22Rv1 (cell line): ENCODE data around the gene KCNA2.
A peak's percentile ranks its signal among the peaks of the same experiment; 100 is the strongest.

Source experiments
- H3K27ac ChIP-seq: fragments of 450-650 bp; 2 replicates; pipeline ENCODE4 v1.5.1; 2017
- ZFX ChIP-seq: fragments of 450-650 bp; IDR thresholded peaks from 2 replicates; pipeline ENCODE4 v1.6.1; 2017; ENCODE audit warnings: antibody characterized with exemption, borderline replicate concordance
- TF ChIP-seq, protein P1 (sequence below): fragments of 450-650 bp; IDR thresholded peaks from 2 replicates; pipeline ENCODE4 v1.5.1; 2017; ENCODE audit warnings: mild to moderate bottlenecking

Gene KCNA2

DNA sequence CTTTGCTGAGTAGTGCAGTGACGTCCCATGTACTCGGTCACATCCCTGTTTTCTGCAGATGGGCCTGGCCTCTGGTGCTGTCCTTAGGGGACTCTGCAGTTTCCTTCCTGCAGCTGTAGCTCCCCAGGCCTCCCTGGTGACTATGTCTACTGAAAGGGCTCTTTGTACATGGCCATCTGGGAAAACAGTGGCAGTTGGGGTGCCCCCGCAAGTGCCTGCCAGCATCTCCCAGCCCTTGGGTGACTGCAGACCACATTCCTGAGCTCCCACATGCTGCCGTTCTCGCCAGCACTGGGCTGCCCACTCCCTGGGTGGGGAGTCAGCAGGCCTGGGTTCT, 49.7 kb downstream of the KCNA2 start:
- H3K27ac ChIP-seq: no peak overlapping the region
- TF ChIP-seq, protein P1, sequence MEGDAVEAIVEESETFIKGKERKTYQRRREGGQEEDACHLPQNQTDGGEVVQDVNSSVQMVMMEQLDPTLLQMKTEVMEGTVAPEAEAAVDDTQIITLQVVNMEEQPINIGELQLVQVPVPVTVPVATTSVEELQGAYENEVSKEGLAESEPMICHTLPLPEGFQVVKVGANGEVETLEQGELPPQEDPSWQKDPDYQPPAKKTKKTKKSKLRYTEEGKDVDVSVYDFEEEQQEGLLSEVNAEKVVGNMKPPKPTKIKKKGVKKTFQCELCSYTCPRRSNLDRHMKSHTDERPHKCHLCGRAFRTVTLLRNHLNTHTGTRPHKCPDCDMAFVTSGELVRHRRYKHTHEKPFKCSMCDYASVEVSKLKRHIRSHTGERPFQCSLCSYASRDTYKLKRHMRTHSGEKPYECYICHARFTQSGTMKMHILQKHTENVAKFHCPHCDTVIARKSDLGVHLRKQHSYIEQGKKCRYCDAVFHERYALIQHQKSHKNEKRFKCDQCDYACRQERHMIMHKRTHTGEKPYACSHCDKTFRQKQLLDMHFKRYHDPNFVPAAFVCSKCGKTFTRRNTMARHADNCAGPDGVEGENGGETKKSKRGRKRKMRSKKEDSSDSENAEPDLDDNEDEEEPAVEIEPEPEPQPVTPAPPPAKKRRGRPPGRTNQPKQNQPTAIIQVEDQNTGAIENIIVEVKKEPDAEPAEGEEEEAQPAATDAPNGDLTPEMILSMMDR: no peak
- TF ChIP-seq ZFX: no peak

DNA sequence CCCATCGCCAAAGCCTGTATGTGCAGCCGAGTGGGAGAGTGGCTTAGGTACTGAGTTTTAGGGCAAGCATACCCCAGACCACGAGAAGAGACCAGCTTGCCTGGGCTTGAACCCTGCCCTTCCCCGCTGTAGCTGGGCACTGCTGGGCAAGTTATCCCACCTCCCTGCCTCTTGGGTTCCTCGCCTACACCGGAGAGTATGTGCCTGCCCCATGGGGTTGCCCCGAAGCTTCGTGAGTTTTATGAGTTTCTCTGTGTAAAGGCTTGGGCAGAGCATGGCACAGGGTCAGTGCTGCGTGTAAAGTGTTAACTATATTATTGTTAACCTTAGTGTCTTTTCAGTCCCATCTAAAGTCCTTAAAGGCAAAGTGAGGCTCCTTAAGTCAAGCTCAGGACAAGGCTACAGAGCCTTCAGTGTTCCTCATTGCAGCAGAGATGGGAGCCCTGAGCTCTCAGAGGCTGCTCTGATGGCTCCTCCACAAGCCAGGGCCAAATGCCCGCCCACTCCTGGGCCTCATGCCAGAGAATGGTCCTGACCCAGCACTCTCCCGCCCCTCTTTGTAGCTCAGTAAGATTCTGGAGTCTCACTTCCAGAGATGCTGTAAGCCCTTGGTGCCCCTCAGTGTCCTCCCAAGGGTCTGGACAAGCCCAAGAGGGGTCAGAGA, 50.2 kb downstream of the KCNA2 start:
- H3K27ac ChIP-seq: no peak overlapping the region

DNA sequence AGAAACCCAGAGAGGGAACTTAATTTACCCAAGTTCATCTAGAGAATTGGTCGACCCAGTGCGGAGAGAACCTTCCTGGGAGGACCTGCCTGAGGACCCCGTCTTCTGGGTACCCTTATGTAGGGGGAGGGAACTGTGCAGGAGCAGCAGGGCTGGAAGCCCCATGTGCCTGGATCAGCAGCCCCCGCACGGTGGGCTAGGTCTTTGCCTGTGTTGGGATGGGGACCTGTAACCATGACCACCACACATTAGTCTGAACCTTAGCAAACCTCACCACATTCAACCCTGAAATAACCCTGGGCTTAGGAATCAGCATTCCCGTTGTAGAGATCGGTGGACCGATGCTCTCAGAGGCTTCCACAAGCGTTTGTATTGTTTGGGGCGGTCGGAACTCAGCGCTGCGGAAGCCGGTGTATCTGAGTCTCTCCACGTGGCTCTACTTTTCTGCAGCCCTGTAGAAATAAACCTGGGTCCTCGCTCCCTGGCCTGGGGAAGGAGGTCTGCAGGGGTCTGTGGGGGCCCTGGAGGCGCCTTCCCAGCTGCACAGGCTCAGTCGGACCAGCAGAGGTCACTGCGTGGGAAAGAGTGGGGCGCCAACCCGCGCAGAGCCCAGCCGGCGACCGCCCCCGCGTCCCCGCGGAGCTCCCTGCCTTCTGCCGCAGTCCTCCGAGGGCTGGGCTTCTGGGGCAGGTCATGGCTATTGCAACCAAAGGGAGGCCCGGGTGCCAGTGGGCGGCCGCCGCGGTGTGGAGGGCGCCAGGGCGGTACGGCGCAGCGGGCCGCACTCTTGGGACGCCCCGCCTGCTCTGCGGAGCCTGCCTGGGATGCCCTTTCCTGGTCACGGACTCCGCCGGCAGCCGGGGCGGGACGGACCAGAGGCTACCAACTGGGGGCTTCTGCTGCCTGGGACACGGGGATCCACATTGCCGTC, 51.0 kb downstream of the KCNA2 start:
- TF ChIP-seq, protein P1: peak; percentile 76
- no peak for TF ChIP-seq ZFX
- H3K27ac ChIP-seq: no peak overlapping the region

More for the DNA sequence above, 50.2 kb downstream of the KCNA2 start:
- TF ChIP-seq ZFX: no peak
- TF ChIP-seq, protein P1: no peak

DNA sequence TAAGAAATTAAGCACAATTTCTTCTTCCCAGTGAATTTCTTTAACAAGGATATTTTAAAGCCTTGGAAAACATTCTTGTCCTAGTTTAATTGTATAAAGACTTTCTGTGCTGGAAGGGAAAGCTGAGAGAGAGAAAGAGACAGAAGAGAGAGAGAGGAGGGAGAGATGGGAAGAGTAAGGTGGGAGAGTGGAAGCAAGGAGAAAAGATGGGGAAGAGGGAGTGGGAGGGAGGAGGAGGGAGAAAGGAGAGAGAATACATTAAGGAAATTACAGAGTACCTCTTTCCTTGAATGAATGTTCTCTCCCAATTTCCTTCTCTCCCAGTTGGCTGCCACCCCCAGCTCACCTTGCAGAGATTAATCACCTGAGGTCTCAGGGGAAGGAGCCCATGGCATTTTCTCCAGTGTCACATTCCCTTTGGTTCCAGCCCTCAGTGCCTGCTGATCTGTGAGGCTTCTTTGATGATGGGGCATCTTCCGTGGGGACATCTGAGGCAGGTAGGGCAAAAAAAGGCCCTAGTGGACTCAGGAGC, 54.8 kb downstream of the KCNA2 start:
- H3K27ac ChIP-seq: no peak overlapping the region
- TF ChIP-seq, protein P1: no peak
- TF ChIP-seq ZFX: no peak

DNA sequence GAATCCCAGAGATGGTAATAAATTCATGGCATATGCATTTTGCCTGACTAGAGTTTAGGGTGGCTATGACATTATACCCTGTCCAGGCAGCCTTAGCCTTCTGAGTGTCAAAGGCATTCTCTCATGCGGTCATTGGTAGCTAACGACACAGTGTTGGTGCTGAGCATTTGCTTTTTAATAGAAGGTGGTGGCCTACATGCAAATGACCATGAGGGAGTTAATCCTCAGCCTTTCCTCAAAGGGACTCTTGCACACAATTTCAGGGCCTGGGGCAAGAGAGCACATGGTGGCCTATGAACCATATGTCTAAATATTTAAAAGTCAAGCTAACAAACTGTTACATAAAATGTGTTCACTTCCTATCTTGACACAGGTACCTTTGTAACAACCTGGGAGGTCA, 56.3 kb downstream of the KCNA2 start:
- no peak overlapping the region for H3K27ac ChIP-seq
- no peak for TF ChIP-seq ZFX
- TF ChIP-seq, protein P1: no peak

DNA sequence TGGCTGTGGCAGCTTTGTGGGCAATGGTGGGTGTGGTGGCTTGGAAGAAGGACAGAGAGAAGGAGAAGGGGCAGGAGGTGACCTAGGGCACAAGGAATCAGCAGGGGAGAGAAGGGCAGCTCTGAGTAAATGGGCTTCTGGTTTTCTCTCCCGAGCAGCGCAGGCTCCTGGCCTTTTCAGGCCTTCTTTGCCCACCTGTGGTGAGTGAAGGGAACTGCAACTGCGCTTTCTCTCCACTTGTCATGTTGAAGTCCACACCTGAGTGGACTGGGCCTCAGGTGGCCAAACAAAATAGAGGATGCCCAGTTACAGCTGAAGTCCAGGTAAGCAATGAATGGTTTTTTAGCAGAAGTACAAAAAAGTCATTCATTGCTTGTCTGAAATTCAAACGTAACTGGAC, 57.8 kb downstream of the KCNA2 start:
- TF ChIP-seq ZFX: no peak
- TF ChIP-seq, protein P1: peak; percentile 54

DNA sequence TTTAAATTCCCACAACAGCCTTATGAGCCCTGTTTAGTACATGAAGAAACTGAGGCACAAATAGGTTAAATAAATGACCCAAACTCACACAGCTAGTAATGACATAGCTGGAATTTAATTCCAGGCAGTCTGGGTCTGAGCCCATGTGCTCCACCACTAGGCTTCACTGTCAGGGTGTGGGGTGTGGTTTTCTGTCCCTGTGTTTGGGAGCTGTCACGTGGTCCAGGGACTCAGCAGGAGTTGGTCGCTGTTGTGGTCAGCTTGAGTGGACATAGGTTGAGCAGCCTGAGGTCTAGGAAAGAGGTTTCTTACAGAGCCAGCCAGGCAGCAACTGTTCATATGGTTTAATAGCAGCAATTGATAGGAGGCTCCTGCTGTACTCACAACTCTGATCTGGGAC, 59.1 kb downstream of the KCNA2 start:
- no peak overlapping the region for H3K27ac ChIP-seq
- TF ChIP-seq ZFX: no peak
- TF ChIP-seq, protein P1: no peak

More for the DNA sequence above, 57.8 kb downstream of the KCNA2 start:
- no peak overlapping the region for H3K27ac ChIP-seq
